ENCODE data around the gene DTX3L.
A peak's percentile ranks its signal among the peaks of the same experiment; 100 is the strongest.

The DTX3L gene

GRCh38 chr3:122564155-122564912 is at the start of gene DTX3L, which contains the start of gene PARP9:
DTX3L (plus strand) TSS chr3:122564338; CDS start chr3:122564427, 89 bp downstream.
PARP9 (minus strand) TSS chr3:122564300; CDS start chr3:122559620, 4,680 bp downstream.
- DNase-seq, result peak; percentile 72

GRCh38 chr3:122515020-122515468 is 49.1 kb upstream of the DTX3L start:
- no peak for DNase-seq

GRCh38 chr3:122515870-122516269 is 48.3 kb upstream of the DTX3L start:
- no peak for DNase-seq

- DNase-seq, result no peak
These were observed 47.2 kb upstream of the DTX3L start for GRCh38 chr3:122516846-122517360.

- DNase-seq, result peak; percentile 48
These were observed 44.4 kb upstream of the DTX3L start for GRCh38 chr3:122519693-122520092.

- no peak for DNase-seq
These were observed 43.3 kb upstream of the DTX3L start for GRCh38 chr3:122520861-122521260.

GRCh38 chr3:122523317-122523716 is 40.8 kb upstream of the DTX3L start:
- DNase-seq, result no peak

- DNase-seq, result no peak
These were observed 34.0 kb upstream of the DTX3L start for GRCh38 chr3:122530164-122530563.

- DNase-seq, result no peak
These were observed 30.7 kb upstream of the DTX3L start for GRCh38 chr3:122533480-122533879.

- DNase-seq, result peak; percentile 78
These were observed 30.2 kb upstream of the DTX3L start for GRCh38 chr3:122533931-122534334.

- no peak for DNase-seq
These were observed 28.0 kb upstream of the DTX3L start for GRCh38 chr3:122535964-122536631.

- no peak for DNase-seq
These were observed 27.5 kb upstream of the DTX3L start for GRCh38 chr3:122536632-122537001.

- peak; percentile 55 for DNase-seq
These were observed 25.1 kb upstream of the DTX3L start for GRCh38 chr3:122538956-122539490.

- DNase-seq, result no peak
These were observed 18.0 kb upstream of the DTX3L start for GRCh38 chr3:122546151-122546550.

- no peak for DNase-seq
These were observed 16.1 kb upstream of the DTX3L start for GRCh38 chr3:122548076-122548475.

- no peak for DNase-seq
These were observed 15.5 kb upstream of the DTX3L start for GRCh38 chr3:122548619-122549018.

GRCh38 chr3:122553171-122553570 is 11.0 kb upstream of the DTX3L start:
- no peak for DNase-seq

GRCh38 chr3:122555275-122556071 is 8.7 kb upstream of the DTX3L start:
- DNase-seq, result no peak

GRCh38 chr3:122557356-122557755 is 6.8 kb upstream of the DTX3L start:
- DNase-seq, result no peak

- no peak for DNase-seq
These were observed 5.5 kb upstream of the DTX3L start for GRCh38 chr3:122558605-122559004.

- no peak for DNase-seq
These were observed 4.2 kb upstream of the DTX3L start for GRCh38 chr3:122559906-122560305.

- peak; percentile 56 for DNase-seq
These were observed 3.5 kb upstream of the DTX3L start for GRCh38 chr3:122560680-122561079.
